ENCODE results near the gene SMC3.

Gene SMC3

DNA sequence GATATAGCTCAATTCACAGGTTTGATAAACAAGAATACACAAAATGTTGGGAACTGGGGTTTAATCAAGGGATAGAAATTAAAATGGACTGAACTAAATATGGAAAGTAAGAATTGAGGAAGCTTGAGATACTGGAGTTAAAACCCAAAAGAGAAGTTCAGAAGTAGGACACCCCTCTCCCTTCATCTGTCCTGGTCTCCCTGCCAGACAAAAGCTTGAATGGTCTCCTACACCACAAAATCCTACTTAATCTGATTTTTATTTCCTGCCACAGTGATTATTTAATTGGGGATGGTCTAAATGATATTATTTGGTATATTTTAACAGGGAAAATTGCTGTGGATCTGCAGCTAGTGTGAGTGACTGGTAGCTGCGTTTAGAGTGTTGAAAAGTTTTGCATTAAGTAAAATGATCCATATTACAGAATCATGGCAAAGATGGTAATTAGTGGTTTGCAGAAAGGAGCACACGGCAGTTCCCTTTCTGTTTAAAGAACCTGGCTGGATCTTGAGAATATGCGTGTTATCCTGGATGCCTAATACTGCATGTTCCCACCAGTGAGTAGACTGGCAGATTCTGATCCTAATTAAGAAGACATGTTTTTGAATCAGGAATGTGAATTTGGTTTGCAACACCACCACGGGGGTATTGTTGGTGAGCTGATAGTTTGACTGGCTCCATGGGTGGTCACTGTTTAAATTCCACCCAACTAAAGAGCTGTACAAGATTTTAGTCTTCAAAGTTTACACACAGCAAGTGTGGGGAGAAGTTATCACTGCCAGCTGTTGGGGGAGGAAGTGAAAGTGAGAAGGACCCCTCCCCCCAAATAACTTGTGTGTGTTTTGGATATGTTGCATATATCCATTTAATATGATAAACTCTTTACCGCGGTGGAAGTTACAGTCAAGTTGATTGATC, 82.1 kb downstream of the SMC3 start:
- no peak for DNase-seq

DNA sequence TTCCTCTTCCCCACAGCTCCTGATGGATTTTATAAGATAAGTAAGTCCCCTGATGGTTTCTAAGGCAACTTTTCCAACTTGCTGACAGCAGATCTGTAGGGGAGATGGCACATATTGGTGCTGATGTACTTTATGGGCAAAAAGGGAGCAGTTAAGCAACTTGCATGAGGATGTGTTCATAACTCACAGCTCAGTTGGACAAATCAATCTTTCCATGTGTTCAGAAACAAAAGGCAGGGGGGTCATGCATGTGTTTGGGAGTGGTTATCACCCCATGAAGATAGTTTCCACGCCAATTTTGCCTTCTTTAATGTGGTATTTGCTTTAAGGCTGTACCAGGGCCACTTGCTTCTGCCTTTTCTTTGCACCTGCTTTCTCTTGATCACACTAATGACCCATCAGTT, 82.8 kb downstream of the SMC3 start:
- no peak for DNase-seq

DNA sequence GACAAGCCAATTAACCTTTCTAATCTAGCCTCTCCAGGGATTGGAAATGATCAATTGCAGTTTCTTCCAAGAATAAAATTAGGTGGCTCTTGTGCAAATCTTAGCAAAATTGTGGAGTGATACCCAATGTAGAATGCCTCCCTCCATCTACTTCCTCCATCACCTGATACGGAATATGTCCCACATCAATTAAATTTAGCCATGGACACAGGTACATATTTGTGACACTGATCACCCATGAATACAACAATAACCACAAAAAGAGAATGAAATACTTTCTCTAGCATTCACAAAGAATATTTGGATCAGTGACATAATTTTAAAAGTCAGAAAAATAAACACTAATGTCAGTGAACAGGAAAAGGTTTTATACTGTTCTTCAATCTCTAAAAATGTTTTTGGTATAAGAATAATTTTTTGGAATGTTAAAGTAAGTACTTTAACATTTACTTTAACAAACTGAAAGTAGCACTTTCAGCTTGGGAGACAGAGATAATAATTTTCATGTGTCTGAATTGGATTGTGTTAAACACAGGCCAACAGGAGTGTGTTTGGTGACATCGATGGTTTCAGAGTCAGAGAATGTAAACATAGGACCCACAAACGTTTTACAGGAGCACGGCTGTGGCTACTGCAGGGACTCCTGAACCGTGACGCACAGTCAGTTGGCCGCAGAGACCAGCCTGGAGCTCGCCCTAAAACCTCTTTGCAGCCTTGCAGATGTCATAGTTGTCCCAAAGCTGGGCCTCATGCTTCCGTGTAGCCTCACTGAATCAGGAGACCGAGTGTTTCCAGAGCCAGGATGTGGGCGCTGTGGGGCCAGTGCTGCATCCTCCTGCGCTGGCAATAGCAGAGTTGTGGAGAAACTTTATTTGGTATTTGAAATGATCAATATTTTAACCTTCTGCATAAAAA, 83.8 kb downstream of the SMC3 start:
- no peak for DNase-seq

DNA sequence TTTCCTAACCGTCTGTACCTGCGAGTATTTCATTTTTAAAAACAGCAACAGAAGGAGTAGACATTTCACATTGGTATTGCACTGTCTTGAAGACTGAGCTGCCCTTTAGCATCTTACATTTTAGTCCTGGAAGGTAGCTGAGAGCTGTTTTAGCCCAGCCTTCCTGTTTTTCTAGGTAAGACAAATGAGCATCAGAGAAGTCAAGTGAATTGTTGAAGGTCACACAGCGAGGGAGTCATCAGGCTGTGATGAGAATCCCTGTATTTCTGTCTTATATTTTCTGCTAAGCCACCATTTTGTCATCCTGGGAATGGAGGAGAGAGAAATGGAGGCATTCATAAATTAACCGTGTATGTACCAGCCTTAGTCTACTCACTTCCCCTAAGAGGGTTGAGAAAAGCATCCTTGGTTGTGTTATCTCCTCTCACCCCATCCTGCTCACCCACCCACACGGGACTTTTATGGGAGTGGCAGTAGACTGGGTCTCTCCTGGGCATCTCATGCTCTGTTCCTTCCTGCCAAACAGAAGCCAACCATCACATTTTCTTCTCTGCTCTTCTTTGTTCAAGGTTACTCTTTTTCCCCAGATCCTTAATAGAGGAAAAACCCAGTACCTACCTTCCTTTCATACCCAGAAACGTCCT, 85.1 kb downstream of the SMC3 start:
- DNase-seq = no peak

Data from stimulated activated naive CD4-positive, alpha-beta T cell treated with Interleukin-2 at 50 U/mL for 16 hours (primary cell).